SK-N-SH treated with all-trans-retinoic acid at 6 μM for 48 hours (cell line): ENCODE measurements around the gene FAM131C.

Source experiments
- ATAC-seq: fragments of 200-7000 bp; cut with Tn5 transposase; 3 replicates; pipeline ENCODE4 v1.9.1; 2020; ENCODE audit warnings: mild to moderate bottlenecking, moderate library complexity
- GLIS3 ChIP-seq: fragments of 250-450 bp; sonication (Bioruptor Pico); IDR thresholded peaks from 2 replicates; pipeline ENCODE4 v1.5.0; 2020; ENCODE audit warnings: mild to moderate bottlenecking, moderate library complexity
- ISL1 ChIP-seq: fragments of 250-450 bp; sonication (Bioruptor Pico); IDR thresholded peaks from 2 replicates; pipeline ENCODE4 v2.1.2; 2022; ENCODE audit warnings: mild to moderate bottlenecking, moderate library complexity
- PPARA ChIP-seq: fragments of 250-450 bp; sonication (Bioruptor Pico); IDR thresholded peaks from 2 replicates; pipeline ENCODE4 v1.5.0; 2020; ENCODE audit warnings: mild to moderate bottlenecking, borderline replicate concordance
- RARB ChIP-seq: fragments of 250-450 bp; sonication (Bioruptor Pico); IDR thresholded peaks from 2 replicates; pipeline ENCODE4 v1.8.0; 2021; ENCODE audit warnings: mild to moderate bottlenecking, moderate library complexity
- SNAI2 ChIP-seq: fragments of 250-450 bp; sonication (Bioruptor Pico); IDR thresholded peaks from 2 replicates; pipeline ENCODE4 v1.5.0; 2020; ENCODE audit warnings: mild to moderate bottlenecking, moderate library complexity
- TCF4 ChIP-seq: fragments of 250-450 bp; sonication (Bioruptor Pico); IDR thresholded peaks from 2 replicates; pipeline ENCODE4 v1.8.0; 2021; ENCODE audit warnings: mild to moderate bottlenecking, moderate library complexity, borderline replicate concordance
- TOX ChIP-seq: fragments of 250-450 bp; sonication (Bioruptor Pico); IDR thresholded peaks from 2 replicates; pipeline ENCODE4 v1.8.0; 2021; ENCODE audit warnings: mild to moderate bottlenecking, moderate library complexity, borderline replicate concordance
- ZC3H10 ChIP-seq: fragments of 250-450 bp; sonication (Bioruptor Pico); IDR thresholded peaks from 2 replicates; pipeline ENCODE4 v1.5.1; 2021; ENCODE audit warnings: mild to moderate bottlenecking, moderate library complexity
- ZFP3 ChIP-seq: fragments of 250-450 bp; sonication (Bioruptor Pico); IDR thresholded peaks from 2 replicates; pipeline ENCODE4 v1.5.0; 2020; ENCODE audit warnings: mild to moderate bottlenecking, moderate library complexity
- ZFP30 ChIP-seq: fragments of 450-650 bp; formaldehyde crosslinking; IDR thresholded peaks from 2 replicates; pipeline ENCODE4 v1.5.0; 2022; ENCODE audit warnings: mild to moderate bottlenecking, moderate library complexity
- ZNF565 ChIP-seq: fragments of 450-650 bp; formaldehyde crosslinking; conservative IDR thresholded peaks from 2 replicates; pipeline ENCODE4 v1.5.0; 2020; ENCODE audit warnings: low read depth, mild to moderate bottlenecking, moderate library complexity
- ZNF70 ChIP-seq: fragments of 450-650 bp; formaldehyde crosslinking; IDR thresholded peaks from 2 replicates; pipeline ENCODE4 v1.5.0; 2020; ENCODE audit warnings: mild to moderate bottlenecking, moderate library complexity
- ZNF8 ChIP-seq: fragments of 450-650 bp; formaldehyde crosslinking; IDR thresholded peaks from 2 replicates; pipeline ENCODE4 v1.5.0; 2020; ENCODE audit warnings: mild to moderate bottlenecking, moderate library complexity
- TF ChIP-seq, protein P1 (sequence below): fragments of 250-450 bp; sonication (Bioruptor Pico); IDR thresholded peaks from 2 replicates; pipeline ENCODE4 v1.8.0; 2021; ENCODE audit warnings: low read depth, mild to moderate bottlenecking, moderate library complexity, borderline replicate concordance
- TF ChIP-seq, protein P2 (sequence below): fragments of 250-450 bp; sonication (Bioruptor Pico); IDR thresholded peaks from 2 replicates; pipeline ENCODE4 v1.8.0; 2020; ENCODE audit warnings: mild to moderate bottlenecking, moderate library complexity, borderline replicate concordance
- TF ChIP-seq, protein P3 (sequence below): fragments of 250-450 bp; sonication (Bioruptor Pico); IDR thresholded peaks from 2 replicates; pipeline ENCODE4 v1.5.1; 2020; ENCODE audit warnings: low read depth, mild to moderate bottlenecking, moderate library complexity
- TF ChIP-seq, protein P4 (sequence below): fragments of 250-450 bp; sonication (Bioruptor Pico); IDR thresholded peaks from 2 replicates; pipeline ENCODE4 v1.5.1; 2021; ENCODE audit warnings: mild to moderate bottlenecking, moderate library complexity
- TF ChIP-seq, protein P5 (sequence below): fragments of 250-450 bp; sonication (Bioruptor Pico); IDR thresholded peaks from 2 replicates; pipeline ENCODE4 v1.5.0; 2020; ENCODE audit warnings: mild to moderate bottlenecking, moderate library complexity

FAM131C gene

DNA sequence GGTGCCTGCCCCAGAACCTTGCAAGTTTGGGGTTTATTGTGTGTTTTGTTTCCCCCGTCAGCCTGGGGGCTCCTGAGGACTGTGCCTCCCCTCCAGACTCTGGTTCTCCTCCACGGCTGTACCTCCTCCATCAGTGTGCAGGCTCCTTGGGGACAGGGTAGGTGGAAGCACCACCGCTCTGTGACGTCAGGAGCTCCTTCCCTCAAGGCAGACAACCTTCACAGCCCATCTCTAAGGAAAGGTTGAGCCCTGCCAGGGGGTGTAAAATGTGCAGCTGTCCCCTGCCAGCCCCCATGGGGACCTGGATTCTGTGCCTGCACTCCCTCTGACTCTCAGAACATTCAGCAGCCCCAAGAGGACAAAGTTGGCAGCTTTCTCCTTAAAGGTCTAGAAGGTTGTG lies 55.1 kb downstream of the FAM131C start:
- ATAC-seq: peak; percentile 22

DNA sequence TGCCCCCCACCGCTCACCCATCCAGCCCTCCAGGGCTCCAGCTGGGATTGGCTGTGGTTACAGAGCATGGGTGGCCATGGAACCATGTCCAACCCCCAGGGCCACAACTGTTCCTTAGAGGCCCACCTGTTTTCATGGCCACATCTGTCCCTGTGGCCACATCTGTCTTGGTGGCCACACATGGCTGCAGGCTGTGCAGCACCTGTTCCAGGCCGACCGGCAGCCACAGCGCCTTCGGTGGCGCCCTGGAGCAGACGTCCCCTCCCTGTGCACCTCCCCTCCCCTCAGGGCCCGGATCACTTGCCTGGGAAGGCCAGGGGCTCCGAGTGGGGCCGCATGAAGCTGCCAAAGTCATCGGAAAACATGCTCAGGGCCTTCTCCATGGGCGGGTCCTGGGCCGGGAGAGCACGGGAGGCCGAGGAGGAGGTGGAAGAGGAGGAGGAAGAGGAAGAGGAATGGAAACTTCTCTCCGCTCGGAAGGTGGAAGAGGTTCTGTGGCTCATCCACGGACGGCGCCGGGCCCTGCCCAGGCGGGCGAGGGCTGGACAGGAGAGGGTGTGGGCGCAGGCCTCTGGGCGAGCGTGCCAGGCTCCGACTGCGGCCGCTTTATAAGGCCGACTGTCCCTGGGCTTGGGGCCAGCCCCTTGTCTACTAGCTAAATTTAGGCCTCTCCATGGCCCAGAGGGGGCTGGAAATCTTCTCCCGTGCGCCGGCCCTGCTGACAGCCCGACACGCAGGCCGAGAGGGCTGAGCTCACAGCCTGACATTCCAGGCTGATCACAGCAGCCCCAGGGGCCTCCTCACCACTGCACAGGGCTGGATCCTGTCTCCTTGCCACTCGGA lies 55.8 kb downstream of the FAM131C start, which contains the start of gene HSPB7:
Gene HSPB7, minus strand, starts transcription at position 583 of the 843 bp plus-strand sequence. Its CDS starts 80 bp downstream, at position 503.
- TF ChIP-seq ZNF565 (CRISPR knock-in tag) (no peak), ISL1 (CRISPR knock-in tag) (0 out of 2 replicates have a peak, but pooled peaks have one; percentile 15), ZFP3 (CRISPR knock-in tag) (no peak), ZC3H10 (CRISPR knock-in tag) (no peak), ZNF70 (CRISPR knock-in tag) (no peak), PPARA (CRISPR knock-in tag) (no peak), RARB (CRISPR knock-in tag) (no peak), ZFP30 (CRISPR knock-in tag) (no peak), GLIS3 (CRISPR knock-in tag) (no peak), ZNF8 (no peak), TOX (CRISPR knock-in tag) (no peak), TCF4 (no peak), SNAI2 (CRISPR knock-in tag) (0 out of 2 replicates have a peak, but pooled peaks have one; percentile 48)
- TF ChIP-seq, protein P1, sequence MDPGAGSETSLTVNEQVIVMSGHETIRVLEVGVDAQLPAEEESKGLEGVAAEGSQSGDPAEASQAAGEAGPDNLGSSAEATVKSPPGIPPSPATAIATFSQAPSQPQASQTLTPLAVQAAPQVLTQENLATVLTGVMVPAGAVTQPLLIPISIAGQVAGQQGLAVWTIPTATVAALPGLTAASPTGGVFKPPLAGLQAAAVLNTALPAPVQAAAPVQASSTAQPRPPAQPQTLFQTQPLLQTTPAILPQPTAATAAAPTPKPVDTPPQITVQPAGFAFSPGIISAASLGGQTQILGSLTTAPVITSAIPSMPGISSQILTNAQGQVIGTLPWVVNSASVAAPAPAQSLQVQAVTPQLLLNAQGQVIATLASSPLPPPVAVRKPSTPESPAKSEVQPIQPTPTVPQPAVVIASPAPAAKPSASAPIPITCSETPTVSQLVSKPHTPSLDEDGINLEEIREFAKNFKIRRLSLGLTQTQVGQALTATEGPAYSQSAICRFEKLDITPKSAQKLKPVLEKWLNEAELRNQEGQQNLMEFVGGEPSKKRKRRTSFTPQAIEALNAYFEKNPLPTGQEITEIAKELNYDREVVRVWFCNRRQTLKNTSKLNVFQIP (CRISPR knock-in tag): no peak
- TF ChIP-seq, protein P2, sequence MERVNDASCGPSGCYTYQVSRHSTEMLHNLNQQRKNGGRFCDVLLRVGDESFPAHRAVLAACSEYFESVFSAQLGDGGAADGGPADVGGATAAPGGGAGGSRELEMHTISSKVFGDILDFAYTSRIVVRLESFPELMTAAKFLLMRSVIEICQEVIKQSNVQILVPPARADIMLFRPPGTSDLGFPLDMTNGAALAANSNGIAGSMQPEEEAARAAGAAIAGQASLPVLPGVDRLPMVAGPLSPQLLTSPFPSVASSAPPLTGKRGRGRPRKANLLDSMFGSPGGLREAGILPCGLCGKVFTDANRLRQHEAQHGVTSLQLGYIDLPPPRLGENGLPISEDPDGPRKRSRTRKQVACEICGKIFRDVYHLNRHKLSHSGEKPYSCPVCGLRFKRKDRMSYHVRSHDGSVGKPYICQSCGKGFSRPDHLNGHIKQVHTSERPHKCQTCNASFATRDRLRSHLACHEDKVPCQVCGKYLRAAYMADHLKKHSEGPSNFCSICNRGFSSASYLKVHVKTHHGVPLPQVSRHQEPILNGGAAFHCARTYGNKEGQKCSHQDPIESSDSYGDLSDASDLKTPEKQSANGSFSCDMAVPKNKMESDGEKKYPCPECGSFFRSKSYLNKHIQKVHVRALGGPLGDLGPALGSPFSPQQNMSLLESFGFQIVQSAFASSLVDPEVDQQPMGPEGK (CRISPR knock-in tag): 0 out of 2 replicates have a peak, but pooled peaks have one; percentile 14
- TF ChIP-seq, protein P3, sequence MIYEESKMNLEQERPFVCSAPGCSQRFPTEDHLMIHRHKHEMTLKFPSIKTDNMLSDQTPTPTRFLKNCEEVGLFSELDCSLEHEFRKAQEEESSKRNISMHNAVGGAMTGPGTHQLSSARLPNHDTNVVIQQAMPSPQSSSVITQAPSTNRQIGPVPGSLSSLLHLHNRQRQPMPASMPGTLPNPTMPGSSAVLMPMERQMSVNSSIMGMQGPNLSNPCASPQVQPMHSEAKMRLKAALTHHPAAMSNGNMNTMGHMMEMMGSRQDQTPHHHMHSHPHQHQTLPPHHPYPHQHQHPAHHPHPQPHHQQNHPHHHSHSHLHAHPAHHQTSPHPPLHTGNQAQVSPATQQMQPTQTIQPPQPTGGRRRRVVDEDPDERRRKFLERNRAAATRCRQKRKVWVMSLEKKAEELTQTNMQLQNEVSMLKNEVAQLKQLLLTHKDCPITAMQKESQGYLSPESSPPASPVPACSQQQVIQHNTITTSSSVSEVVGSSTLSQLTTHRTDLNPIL (CRISPR knock-in tag): peak; percentile 23; the same call in 1 of the 2 replicates
- TF ChIP-seq, protein P4, sequence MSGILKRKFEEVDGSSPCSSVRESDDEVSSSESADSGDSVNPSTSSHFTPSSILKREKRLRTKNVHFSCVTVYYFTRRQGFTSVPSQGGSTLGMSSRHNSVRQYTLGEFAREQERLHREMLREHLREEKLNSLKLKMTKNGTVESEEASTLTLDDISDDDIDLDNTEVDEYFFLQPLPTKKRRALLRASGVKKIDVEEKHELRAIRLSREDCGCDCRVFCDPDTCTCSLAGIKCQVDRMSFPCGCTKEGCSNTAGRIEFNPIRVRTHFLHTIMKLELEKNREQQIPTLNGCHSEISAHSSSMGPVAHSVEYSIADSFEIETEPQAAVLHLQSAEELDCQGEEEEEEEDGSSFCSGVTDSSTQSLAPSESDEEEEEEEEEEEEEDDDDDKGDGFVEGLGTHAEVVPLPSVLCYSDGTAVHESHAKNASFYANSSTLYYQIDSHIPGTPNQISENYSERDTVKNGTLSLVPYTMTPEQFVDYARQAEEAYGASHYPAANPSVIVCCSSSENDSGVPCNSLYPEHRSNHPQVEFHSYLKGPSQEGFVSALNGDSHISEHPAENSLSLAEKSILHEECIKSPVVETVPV (CRISPR knock-in tag): no peak
- TF ChIP-seq, protein P5, sequence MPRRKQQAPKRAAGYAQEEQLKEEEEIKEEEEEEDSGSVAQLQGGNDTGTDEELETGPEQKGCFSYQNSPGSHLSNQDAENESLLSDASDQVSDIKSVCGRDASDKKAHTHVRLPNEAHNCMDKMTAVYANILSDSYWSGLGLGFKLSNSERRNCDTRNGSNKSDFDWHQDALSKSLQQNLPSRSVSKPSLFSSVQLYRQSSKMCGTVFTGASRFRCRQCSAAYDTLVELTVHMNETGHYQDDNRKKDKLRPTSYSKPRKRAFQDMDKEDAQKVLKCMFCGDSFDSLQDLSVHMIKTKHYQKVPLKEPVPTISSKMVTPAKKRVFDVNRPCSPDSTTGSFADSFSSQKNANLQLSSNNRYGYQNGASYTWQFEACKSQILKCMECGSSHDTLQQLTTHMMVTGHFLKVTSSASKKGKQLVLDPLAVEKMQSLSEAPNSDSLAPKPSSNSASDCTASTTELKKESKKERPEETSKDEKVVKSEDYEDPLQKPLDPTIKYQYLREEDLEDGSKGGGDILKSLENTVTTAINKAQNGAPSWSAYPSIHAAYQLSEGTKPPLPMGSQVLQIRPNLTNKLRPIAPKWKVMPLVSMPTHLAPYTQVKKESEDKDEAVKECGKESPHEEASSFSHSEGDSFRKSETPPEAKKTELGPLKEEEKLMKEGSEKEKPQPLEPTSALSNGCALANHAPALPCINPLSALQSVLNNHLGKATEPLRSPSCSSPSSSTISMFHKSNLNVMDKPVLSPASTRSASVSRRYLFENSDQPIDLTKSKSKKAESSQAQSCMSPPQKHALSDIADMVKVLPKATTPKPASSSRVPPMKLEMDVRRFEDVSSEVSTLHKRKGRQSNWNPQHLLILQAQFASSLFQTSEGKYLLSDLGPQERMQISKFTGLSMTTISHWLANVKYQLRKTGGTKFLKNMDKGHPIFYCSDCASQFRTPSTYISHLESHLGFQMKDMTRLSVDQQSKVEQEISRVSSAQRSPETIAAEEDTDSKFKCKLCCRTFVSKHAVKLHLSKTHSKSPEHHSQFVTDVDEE (CRISPR knock-in tag): 0 out of 2 replicates have a peak, but pooled peaks have one; percentile 11
- peak; percentile 83 for ATAC-seq

More for the DNA sequence above, 55.1 kb downstream of the FAM131C start:
- no peak for TF ChIP-seq PPARA (CRISPR knock-in tag)
- TF ChIP-seq, protein P2 (CRISPR knock-in tag): 0 out of 2 replicates have a peak, but pooled peaks have one; percentile 2
